Epithelial cell of prostate (primary cell): ENCODE results near the gene C19orf12.

Experiments used
- DNase-seq: peaks from one replicate; pipeline ENCODE4 v3.0.0-alpha.2; 2011; ENCODE audit warnings: low read depth, low spot score
- H3K27ac ChIP-seq: fragments of 450-650 bp; 2 replicates; pipeline ENCODE4 v1.5.1; 2017; ENCODE audit warnings: mild to moderate bottlenecking

C19orf12 gene

DNA sequence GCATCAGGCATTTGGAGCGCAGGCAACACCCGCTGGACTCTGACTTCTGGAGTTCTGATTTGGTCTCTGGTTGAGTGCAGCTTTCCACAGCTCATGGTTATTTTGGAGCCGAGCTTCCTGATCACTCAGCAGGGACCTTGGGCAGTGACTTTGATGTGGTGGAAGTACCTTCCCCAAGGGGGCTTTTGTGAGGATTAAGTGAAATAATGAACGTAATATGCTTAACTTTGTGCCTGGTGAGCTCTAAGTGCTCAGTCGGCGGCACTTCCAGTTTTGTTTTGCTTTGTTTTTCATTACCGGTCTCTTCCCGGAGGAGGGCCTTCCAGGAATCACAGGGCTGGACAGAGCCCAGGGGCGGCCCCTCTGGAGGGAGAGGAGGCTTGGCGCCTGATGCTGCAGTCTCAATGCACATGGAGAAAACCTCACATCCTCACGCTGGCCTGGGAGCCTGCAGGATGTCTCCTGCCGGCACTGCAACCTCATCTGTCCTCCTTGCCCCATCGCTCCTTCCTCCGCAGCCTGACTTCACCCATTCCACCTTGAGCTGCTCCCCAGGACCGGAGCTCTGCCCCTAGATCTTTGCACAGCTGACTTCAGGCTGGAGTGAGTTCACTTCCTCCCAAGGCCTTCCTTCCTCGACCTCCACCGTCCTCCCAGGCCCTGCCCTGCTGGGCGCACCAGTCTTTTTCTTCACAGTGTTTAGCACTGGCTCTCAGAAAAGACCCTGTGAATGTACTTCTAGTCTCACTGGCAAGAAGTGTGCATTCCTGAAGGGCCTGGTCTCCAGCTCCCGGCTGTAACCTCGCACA is 48.3 kb downstream of the C19orf12 start:
- peak overlapping the region; percentile 87 for H3K27ac ChIP-seq
- DNase-seq, result no peak

DNA sequence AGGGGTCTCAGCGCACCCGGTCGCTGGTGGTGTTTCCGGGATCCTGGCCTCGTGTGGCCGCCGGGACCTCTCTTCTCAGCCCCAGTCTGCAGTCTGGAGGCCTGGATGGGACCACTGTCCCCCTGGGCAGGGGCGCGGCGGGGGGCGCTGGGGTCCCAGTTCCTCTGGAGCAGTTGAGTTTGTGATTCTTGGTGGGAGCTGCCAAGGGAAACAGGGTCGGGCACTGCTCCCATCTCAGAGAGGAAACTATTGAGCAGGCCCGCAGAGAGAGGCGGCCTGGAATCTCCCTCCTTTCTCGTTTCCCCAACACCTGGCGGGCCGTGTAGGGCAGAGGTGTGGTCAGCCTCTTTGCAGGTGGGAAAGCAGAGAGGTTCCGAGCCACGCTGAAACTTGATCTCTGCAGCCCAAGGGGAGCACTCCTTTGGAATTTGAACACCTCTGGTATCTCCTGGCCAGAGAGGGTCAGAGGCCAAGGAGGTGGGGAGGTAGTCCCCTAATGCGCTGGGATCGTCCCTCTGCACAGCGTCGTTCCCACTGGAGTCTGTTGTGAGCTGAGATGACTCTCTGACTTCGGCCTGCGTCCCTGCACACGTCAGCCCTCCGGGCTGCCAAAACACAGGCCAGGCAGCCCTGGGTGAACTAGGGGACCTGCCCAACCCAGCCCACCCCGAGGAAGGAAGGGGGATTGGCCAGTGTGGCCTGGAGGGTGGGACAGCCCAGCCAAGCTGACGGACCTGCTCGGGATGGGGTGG is 49.1 kb downstream of the C19orf12 start:
- no peak for DNase-seq

DNA sequence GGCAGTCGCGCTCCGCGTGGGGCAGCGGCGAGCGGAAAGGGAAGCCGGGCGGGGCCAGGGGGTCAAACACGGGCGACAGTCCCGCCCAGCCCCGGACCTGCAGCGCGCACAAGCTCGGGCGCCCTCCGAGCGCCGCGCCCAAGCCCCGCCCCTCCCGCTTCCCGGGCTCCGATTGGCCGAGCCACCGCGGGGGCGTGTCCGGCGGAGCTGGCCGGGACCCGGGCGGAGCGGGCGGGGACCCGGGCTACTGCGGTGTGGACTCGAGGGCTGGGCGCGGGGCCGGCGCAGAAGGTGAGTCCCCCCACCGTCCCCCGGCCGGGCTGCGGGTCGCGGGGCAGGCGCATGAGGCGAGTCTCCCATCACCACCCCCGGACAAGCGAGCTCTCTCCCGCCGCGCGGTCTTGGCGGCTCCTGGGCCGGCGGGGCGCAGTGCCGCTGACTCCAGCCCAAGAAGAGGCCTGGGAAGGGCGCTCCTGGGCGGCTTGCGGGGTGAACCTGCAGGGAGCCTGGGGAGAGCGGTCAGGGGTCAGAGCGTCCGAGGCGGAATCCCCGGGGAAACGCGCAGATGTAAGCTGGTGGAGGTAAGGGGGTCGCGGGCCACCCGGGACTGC is 49.7 kb downstream of the C19orf12 start, which contains the start of gene PLEKHF1:
PLEKHF1 (plus strand) TSS at position 247 of the 611 bp plus-strand sequence. CDS start 8,379 bp downstream, outside the sequence.
- DNase-seq, result no peak
- H3K27ac ChIP-seq, result peak within 1 kb of the TSS; percentile 87

More for the DNA sequence above, 49.1 kb downstream of the C19orf12 start:
- peak overlapping the region; percentile 87 for H3K27ac ChIP-seq

DNA sequence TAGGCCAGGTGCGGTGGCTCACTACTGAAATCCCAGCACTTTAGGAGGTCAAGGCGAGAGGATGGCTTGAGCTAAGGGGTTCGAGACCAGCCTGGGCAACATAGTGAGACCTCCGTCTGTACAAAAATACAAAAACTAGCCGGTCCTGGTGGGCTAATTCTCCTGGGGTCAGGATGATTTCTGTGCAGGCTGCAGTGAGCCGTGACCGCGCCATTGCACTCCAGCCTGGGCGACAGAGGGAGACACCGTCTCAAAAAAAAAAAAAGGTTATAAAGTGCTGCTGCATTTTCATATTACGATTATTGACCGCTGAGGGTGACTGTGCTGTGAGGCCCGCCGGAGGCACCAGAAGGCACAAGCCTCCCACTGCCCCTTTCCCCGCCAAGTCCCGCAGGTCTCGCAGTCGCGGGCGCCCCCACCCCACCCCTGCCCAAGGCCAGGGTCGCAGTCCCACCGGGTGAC is 50.3 kb downstream of the C19orf12 start:
- peak overlapping the region; percentile 87 for H3K27ac ChIP-seq
- no peak for DNase-seq

DNA sequence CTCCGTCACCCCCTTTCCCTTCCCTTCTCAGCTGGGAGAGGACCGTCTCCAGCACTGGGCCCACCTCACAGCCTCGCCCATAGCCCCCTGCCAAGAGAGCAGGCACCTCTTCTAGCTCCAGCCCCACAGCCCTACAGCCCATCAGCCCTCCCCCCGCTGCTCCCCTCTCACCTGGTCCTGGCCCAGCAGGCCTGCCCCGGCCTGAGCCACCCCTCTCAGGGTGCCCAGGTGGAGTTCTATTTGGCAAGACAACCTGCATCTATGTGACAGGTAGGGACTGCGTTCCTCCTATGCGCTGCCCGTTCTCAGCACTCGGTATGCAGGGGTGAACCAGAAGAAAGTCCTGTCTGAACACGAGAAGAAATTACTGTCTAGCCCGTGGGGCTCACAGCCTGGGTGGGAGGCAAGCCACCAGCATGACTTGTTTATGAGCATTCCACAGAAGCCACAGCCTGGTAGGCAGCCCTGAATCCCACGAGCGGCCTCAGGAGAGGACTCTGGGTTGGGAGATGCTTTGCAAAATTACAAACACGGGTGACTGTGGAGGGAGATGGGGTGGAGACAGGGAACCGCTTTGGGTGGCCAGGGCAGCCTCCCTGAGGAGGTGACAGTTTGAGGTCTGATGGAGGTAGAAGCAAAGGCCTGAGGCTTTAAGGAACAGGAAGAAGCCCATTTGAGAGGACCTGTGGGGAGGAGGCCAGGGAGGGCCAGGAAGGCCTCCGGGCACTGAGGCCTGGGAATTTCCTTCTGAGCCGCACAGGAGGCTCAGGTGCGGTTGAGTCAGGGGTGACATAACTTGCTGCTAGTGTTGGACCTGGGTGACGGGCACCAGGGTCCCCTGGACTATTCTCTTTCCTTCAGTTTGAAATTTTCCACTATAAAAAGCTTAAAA is 51.0 kb downstream of the C19orf12 start:
- DNase-seq, result peak; percentile 60
- H3K27ac ChIP-seq, result peak overlapping the region; percentile 87

DNA sequence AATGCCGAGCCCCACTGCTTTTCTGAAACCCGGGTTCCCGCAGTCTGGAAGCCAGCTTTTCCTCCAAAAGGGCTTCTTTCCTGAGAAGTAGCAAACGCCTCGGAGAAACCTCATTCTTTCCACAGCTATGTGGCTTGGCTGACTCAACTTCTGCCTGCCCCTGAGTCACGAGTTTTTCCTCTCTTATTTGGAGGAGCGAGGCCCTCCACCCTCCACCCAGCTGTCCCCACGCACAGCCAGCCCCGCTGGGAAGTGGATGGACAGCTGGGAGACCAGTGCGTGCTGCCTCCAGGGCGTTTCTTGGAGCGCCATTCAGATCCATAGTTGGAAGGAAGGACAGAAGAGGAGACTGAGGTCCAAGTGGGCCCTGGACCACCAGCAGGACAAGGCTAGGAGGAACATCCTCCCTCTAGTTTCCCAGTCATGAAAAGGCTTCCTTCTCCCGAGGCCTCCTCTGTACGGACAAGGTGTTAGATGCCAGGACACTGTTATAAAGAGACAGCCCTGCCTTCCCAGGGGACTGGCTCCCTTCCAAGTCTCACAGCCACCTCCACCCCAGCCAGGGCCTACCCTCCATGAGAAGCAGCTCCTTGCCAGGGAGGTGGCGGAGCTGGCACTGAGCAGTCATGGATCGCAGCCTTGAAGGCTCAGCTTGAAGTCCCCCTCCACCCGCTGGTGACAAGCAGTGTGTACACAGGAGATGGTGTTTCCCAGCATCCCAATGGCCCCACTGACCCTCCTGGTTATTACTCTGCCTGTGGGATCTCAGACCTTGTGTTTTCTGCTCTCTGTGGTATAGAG is 52.3 kb downstream of the C19orf12 start:
- H3K27ac ChIP-seq, result peak overlapping the region; percentile 87
- no peak for DNase-seq

DNA sequence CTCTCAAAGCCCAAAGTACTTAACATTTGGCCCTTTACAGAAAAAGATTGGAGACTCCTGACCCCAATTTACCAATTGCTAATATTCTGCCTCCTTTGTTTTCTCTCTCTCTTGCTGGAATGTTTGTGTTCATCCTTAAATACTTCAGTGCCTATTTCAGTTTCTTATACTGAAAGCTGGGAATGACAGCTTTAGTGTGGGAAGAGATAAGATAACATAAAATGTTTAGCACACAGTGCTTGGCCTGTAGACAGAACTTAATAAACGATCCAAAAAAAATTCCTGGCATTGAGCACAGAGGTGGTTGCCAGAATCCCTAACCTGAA is 52.8 kb downstream of the C19orf12 start:
- DNase-seq, result no peak
- H3K27ac ChIP-seq, result peak overlapping the region; percentile 87

DNA sequence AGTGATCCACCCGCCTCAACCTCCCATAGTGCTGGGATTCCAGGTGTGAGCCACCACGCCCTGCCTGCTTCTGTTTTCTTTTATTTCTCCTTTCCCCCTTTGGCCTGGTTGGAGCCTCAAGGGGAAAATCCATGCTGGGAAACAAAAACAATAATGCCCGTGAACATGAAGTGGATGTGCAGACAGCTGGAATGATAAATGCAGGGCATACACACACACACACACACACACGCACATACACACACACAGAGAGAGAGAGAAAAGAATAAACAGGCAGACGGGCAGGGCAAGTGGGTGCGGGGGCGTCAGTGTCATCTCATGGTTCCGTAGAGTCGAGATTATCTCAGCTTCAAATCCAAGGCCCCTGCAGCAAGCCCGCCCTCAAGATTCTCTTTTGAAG is 54.2 kb downstream of the C19orf12 start:
- DNase-seq, result no peak
- H3K27ac ChIP-seq, result no peak overlapping the region

DNA sequence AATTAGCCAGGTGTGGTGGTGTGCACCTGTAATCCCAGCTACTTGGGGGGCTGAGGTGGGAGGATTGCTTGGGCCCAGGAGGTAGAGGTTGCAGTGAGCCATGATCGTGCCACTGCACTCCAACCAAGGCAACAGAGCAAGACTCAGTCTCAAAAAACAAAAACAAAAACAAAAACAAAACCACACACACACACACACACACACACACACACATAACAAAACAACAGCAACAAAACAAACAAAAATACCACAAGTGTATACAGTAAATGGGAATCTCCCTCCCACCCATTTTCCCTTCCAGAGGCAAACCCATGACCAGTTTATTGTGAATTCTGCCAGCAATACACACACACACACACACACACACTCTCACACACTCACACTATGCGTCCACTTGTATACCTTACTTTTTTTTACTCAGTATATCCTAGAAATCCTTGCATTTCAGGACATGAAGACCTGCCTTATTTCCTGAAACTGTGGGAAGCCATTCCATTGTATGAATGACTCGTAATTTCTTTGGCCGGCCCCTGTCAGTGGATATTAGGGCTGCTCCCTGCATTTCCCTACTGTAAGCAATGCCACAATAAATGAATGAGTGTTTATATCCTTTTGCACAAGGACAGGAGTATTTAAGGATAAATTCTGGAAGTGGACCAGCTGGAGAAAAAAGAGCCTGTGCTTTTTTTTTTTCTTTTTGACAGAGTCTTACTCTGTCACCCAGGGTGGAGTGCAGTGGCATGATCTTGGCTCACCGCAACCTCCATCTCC is 56.7 kb downstream of the C19orf12 start:
- DNase-seq, result no peak

DNA sequence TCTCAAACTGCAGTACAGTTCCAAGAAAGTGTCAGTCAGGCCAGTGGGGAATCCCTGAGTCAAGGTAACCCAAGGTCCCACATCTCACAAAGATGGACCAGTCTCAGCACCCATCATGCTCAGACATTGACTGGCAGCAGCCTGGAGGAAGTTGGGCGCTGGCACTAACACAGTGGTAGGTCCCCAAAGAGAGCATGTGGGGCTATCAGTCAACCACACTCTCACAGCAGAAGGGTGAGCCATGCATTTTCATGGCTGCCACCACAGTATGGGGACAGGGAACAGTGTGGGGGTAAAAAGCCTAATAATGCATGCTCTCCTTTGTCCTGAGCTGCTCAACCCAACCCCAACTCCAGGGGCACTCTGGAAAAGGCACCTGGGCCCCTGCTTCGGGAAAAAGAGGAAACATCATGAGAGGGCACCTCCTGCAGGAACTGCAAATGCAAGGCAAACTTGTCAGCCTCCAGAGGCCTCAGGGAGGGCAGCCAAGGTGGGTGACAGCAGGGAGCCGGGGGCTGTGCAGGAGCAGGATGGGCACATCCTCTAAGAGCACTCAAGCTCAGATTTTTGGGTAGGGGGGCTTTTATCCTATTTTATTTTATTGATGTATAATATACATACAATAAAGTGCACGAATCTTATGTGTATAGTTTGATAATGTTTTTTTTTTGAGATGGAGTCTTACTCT is 59.3 kb downstream of the C19orf12 start:
- DNase-seq, result no peak

More for the DNA sequence above, 56.7 kb downstream of the C19orf12 start:
- H3K27ac ChIP-seq, result no peak overlapping the region

DNA sequence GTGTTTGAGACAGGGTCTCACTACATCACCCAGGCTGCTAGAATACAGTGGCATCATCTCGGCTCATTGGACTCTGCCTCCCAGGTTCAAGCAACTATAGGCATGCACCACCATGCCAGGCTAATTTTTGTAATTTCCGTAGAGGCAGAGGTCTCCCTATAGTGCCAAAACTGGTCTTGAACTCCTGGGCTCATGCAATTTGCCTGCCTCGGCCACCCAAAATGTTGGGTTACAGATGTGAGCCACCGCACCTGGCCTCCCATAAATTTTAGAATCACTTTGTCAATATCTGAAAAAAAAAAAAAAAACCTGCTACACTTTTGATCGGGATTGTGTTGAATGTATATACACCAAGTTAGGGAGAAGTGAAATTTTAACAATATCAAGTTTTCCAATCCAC is 61.7 kb downstream of the C19orf12 start:
- no peak for DNase-seq
- H3K27ac ChIP-seq, result no peak overlapping the region

More for the DNA sequence above, 59.3 kb downstream of the C19orf12 start:
- no peak overlapping the region for H3K27ac ChIP-seq

DNA sequence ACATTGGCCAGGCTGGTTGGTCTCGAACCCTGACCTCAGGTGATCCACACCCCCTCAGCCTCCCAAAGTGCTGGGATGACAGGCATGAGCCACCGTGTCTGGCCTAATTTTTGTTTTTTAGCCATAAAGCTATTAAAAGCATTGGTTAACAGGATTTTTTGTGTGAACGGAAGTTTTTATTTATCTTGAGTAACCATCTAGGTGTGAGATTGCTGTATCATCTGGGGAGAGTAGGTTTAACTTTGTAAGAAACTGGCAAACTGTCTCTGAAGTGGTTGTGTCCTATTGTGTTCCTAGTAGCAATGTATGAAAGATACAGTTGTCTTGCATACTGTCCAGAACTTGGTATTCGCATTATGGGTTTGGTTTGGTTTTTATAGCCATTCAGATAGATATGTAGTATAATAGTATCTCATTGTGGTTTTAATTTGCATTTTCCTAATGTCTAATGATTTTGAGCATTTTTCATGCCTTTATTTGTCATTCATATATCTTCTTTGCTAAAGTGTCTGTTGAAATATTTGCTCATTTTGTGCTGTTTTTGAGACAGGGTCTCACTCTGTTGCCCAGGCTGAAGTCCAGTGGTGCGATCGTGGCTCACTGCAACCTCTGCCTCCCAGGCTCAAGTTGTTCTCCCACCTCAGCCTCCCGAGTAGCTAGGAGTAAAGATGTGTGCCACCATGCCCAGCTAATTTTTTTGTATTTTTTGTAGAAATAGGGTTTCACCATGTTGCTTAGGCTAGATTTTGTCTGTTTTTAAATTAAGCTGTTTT is 63.3 kb downstream of the C19orf12 start:
- DNase-seq, result no peak

DNA sequence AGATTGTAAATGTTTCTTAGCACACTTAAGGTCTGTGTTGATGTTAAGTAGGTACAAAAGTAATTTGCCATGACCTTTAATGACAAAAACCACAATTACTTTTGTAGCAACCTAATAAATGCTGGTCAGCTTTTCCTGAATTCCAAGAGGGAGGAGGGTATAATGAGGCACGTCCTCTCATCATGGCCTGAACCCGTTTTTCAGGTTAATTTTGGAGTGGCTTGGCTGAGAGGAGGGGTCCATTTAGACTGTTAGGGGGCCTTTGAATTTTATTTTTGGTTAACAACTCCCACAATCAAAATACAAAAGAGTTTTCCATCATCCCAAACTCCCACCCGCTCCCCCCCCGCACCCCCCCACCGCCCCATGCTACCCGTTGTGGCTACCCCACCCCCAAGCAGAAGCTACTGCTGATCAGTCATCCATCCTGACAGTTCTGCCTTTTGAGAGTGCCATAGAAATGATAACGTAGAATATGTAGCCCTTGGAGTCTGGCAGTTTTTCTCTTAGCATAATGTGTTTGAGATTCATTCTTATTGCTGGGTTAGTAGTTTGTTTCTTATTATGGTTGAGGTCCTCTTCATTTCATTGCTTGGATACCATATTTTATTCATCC is 64.2 kb downstream of the C19orf12 start:
- no peak overlapping the region for H3K27ac ChIP-seq
- DNase-seq, result no peak

More for the DNA sequence above, 63.3 kb downstream of the C19orf12 start:
- no peak overlapping the region for H3K27ac ChIP-seq
